ENCODE measurements around the gene MPV17.
"Not testable (repeated sequence)": the region's sequence is repeated elsewhere in the genome, so short reads cannot be mapped to it uniquely, and the experiment has no call there.

MPV17 gene, protein sequence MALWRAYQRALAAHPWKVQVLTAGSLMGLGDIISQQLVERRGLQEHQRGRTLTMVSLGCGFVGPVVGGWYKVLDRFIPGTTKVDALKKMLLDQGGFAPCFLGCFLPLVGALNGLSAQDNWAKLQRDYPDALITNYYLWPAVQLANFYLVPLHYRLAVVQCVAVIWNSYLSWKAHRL

DNA sequence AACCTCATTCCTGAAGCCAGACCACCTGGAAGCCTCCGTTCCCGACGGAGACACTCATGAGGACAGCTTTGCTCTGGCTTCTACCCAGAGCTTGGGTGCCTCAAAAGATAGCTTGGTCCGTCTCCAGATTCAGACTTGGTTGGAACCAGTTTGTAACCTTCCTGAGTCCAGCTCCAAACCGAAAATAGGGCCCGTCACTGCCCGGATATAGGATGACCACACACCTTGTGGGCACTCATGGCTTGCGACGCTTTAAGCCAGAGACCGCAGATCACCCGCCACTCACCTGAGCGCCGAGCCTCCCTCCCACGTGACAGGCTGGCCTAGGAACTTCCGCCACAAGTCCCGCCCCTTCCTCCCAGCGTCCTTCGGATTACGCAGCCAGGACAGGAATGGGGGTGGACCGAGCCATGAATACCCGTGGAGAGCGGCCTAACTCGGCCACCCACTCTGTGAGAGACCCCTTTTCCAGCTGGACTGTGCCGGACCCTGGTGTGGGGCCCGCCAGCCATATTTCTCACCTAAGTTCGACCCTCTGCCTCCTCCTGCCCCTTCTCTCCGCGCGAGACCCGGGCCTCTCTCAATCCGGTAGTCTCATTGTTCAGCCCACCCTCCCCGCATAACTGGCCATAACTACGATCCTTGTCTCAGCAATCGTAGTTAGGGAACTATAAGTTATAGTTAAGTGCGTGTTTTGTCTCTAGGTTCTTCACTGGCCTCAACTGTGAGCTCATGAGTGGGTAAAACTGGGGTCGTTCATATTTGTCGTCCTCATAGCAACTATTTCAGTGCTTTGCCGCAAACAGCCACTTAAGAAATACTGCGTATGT, at the start of gene MPV17:
TSS of gene MPV17 (minus strand) at position 332 of the 830 bp plus-strand sequence. CDS start 580 bp downstream, outside the sequence.
- peak; percentile 97 for DNase-seq

DNA sequence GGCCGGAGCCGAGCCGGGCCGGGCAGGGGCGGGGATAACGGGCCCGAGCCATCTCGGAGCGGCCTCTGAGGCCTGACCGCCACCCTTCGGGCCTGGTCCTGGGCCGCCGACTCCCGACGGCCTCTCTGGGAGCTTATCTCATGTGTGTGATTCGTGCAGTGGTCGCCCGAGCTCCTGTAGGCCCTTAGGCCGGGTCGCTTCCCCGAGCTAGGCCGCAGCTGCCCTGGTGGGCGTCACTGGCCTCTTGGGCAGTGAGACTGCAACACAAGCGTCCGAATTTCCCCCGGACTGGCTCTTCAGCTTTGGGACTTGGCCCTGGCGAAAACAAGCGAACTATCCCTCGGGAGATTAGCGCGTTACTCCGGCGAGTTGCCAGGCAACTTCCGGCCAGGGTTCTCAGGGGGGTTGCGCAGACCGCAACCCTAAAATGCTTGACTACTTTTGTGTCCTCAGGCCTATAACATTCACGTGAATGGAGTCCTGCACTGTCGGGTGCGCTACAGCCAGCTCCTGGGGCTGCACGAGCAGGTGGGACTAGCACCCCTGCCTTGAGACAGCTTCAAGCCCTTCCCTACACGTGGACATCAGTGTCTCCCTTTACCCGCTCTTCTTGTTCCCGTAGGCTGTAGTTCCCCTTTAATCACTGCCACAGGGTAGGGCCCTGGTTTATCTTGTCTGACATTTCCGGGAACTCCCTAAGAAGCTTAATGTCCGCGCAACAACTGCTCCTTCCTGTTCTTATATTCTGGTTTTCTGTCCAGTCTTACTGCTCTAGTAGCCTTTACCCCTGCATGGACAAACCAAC, 48.1 kb upstream of the MPV17 start:
- peak; percentile 77 for DNase-seq

GRCh38 chr2:27370026-27370815, 47.3 kb upstream of the MPV17 start, which contains the start of the genes EIF2B4 and SNX17:
Gene EIF2B4 (minus strand): TSS chr2:27370338. CDS start chr2:27370314, 24 bp downstream.
Gene SNX17 (plus strand): TSS chr2:27370616. CDS start chr2:27370744, 128 bp downstream.
- peak; percentile 99 for DNase-seq

DNA sequence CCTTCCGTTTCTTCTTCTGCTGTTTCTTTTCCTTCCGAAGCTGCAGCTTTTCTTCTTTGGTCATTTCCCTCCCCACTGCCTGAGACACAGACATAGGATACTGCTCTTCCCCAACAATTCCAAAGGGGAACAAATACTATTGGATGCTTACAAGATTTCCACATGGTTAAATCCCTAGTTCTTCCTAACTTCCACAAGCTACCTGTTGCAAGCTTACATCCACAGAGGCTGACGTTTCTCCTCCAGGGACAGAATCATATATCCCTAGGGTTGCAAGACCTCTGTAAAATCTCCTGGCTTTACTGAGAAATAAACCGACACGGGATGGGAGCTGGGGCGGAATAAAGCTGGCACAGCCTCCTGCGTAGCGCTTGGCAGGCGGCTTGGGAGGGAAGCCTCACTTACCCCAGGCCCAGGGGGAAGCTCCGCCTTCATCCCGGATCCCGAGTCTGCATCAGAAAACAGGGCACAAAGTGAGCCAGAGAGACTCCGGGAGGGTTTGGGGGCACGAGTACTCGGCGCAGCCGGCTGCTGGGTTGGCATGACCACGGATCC, 46.7 kb upstream of the MPV17 start:
- peak; percentile 84 for DNase-seq

DNA sequence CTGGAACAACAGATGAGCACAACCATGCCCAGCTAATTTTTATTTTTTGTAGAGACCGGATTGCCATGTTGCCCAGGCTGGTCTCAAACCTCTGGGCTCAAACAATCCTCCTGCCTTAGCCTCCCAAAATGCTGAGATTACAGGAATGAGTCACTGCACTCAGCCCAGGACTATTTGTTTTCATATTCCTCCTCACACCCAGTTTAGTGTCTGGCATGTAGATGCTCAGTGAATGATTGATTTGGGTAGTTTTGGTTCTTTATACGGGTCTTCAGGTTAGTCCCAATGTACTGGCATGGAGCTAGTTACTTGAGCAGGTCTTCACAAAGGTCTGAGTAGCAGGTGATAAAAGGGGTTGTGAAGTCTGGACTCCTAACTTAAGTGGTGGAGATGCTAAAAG, 41.0 kb upstream of the MPV17 start:
- no peak for DNase-seq

DNA sequence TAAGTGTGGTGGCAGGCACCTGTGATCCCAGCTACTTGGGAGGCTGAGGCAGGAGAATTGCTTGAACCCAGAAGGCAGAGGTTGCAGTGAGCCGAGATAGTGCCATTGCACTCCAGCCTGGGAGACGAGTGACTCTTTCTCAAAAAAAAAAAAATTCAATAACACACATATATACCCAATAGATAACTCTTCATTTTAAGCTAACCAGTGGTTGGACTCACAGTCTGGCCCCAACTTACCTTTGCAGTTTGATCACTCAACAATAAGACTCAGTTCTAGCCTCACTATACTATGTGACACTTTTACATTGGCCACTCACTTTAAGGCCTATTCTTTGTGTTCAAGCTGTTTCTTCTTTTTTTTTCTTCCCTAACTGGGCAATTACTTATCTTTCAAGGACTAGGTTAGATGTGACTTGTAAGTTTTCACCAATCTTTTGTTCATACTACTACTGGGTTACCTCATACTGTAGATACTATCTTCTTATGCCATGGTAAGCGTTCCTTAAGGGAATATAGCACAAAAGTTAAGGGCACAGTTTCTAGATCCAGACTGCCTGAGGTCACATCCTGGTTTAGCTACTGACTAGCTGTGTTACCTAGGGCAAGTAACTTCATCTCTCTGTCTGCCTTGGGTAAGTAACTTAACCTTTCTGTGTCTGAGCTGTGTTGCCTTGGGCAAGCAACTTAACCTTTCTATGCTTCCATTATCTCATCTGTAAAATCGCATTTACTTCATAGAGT, 40.0 kb upstream of the MPV17 start:
- DNase-seq, result no peak

- peak; percentile 100 for DNase-seq
These were observed 33.7 kb upstream of the MPV17 start, which contains the start of gene GTF3C2 for GRCh38 chr2:27356382-27357181. Gene GTF3C2 (minus strand): TSS chr2:27356764. CDS start chr2:27343554, 13,210 bp downstream.

GRCh38 chr2:27356056-27356381, 33.1 kb upstream of the MPV17 start:
- peak; percentile 86 for DNase-seq

DNA sequence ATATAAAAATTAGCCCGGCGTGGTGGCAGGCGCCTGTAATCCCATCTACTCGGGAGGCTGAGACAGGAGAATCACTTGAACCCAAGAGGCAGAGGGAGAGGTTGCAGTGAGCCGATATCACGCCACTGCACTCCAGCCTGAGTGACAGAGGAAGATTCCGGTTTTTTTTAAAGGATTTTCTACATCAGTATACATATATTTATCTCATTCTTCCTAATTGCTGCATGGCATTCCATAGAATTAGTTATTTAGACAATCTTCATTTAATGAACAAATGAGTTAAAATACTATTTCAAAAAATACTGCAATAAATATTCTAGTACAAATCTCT, 31.7 kb upstream of the MPV17 start:
- DNase-seq, result no peak

DNA sequence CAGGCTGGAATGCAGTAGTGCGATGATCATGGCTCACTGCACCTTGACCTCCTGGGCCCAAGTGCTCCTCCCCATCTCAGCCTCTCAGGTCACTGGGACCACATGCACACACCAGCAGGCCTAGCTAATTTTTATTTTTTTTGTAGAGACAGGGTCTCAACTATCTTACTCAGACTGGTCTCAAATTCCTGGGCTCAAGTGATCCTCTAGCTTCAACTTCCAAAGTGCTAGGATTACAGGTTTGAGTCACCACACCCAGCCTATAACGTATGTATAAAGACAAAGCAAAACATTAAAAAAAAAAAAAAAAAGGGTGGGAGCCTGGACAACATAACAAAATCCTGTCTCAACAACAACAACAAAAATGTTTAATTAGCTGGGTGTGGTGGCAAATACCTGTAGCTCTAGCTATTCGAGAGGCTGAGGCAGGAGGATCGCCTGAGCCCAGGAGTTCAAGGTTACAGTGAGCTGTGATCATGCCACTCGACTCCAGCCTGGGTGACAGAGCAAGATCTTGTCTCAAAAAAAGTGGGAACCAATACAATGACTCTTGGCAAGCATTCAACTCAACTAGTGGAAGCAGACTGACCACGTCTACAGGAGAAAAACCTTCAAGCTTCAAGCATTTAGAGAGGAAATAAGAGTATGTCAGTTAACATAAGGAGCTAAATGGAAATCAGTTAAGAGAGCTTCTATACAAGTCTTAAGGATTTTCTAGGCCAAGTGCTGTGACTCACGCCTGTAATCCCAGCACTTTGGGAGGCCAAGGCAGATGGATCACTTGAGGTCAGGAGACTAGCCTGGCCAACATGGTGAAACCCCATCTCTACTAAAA, 31.1 kb upstream of the MPV17 start:
- DNase-seq, result peak; percentile 51

DNA sequence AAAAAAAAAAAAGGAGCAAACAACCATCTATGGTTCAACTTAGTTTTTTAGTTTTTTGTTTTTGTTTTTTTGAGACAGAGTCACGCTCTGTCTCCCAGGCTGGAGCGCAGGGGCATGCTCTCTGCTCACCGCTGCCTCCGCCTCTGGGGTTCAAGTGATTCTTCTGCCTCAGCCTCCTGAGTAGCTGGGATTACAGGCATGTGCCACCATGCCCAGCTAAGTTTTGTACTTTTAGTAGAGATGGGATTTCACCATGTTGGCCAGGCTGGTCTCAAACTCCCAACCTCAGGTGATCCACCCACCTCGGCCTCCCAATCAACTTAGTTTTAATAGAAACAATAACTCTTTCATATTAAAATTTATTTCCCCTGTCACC, 30.5 kb upstream of the MPV17 start:
- not testable (repeated sequence) for DNase-seq

DNA sequence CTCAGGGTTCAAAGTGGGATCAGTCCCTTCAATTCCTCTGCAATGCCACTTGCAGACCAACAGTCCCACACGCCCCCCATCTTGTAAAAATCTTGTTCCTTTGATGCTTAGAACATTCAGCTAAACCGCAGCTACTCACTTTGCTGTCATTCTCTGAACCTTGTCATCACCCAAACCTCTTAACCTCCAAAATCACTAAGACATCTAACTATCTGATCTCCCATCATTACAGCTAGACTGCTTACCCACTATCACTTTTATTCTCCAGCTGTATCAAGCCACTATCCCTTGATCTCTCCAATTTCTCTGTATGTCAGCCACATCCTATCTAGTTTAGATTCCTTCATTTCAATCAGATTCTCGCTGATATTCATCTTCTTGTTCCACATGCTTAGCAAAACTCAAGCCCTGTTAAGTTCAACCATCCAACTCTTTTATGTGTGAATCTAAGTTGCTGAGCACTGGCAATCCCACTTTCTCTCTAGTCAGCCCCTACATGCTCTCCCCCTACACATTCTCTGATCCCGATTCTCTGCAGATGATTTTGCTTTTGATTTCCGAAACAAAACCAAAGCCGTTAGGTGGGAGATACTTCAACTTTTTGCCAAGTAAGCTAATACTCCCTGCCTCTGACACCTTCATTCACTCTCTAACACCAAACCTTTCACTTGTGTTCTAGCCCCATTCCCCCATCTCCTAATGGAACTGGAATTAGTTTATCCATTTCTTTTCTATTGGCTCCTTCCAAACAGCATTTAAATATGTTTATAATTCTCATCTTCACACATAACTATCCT, 29.1 kb upstream of the MPV17 start:
- no peak for DNase-seq

DNA sequence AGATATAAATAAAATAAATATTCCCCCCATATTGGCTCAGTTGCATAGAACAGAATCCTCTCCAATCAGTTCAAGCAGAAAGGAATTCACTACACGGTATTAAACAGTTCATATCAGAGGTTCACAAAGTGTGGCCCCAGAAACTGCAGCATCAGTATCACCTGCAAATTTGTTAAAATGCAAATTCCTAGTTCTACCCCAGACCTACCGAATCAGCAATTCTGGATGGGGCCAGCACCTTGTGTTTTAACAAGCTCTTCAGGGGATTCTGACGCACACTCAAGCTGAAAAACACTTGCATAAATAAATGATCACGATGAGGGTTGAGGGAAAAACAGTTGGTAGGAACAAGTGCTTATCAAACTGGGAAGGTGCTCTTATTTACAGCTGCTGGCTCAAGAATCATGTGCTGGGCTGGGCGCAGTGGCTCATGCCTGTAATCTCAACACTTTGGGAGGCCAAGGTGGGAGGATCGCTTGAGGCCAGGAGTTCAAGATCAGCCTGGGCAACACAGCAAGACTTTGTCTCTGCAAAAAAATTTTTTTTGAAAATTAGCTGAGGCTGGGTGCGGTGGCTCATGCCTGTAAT, 27.3 kb upstream of the MPV17 start:
- DNase-seq, result no peak

DNA sequence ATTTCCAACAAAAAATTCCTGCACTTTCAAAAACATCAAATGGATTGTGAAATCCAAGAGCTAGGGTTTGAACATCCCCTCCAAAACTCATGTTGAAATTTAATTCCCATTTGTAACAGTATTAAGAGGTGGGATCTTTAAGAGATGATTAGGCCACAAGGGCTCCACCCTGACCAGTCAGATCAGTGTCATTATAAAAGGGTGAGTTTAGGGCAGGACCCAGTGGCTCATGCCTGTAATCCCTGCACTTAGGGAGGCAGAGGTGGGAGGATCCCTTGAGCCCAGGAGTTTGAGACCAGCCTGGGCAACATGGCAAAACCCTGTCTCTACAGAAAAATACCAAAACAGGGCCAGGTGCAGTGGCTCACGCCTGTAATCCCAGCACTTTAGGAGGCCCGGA, 24.7 kb upstream of the MPV17 start:
- DNase-seq, result peak; percentile 71

GRCh38 chr2:27336173-27336572, 13.3 kb upstream of the MPV17 start:
- no peak for DNase-seq

DNA sequence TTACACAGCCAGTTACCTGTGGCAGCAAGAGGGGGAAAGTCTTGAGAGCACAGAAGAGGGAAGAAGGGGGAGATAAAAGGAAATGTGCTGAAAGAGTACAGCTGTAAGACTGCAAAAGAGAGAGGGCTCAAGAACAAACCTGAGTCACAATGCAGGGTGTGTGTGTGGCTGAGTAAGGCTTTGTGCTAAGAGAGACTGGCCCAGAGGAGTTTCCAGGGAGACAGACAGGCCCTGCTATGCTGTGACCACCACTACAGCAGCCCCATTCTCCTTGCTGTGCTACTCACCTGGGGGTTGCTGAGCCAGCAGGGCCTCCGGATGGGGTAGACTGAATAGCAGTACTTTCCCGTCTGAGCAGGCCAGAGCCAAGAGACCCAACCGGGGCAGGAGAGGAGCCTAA, 12.4 kb upstream of the MPV17 start:
- DNase-seq, result no peak

- no peak for DNase-seq
These were observed 1.8 kb upstream of the MPV17 start for GRCh38 chr2:27324720-27325119.

GRCh38 chr2:27323596-27324285, 844 bp upstream of the MPV17 start:
- DNase-seq, result peak; percentile 41

All from NCI-H82 (cell line).